Inferior parietal cortex (tissue), 1 donor: Measurements from ENCODE around the gene C15orf62.

Experiments used
- DNase-seq: peaks from one replicate; pipeline ENCODE4 v3.0.0-alpha.2; 2016; ENCODE audit errors: extremely low spot score

C15orf62 gene

DNA sequence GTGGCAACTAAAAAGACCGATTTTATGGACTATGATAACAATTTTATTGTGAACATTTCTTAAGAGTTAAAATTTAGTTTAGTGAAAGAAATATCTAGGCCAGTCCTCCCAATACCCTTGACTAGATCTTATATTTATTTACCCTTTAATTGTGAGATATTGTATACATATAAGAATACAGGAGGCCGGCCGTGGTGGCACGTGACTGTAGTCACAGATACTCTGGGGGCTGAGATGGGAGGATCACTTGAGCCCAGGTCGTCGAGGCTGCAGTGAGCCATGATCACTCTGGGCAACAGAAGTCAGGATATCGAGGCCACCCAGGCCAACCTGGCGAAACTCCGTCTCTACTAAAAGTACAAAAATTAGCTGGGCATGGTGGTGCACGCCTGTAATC, 14.0 kb upstream of the C15orf62 start:
- DNase-seq: no peak

DNA sequence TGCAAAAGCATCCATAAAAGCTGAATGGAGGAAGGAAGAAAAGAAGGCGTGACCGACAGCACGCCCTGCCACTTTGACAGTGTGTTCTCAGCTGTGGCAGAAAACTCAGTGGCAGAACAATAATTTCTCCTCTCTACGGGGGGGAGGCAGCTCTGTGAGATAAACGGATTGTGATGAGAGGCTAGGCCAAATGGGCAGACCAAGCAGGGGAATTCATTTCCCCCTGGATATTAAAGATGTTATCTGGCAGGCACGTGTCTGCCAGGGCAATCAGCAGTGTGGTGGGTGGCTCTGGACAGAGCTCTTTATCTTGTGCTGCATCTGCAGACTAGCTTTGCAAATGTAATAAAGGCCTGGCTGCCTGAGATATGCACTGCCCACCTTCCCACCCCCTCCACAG, 12.8 kb upstream of the C15orf62 start:
- no peak for DNase-seq

DNA sequence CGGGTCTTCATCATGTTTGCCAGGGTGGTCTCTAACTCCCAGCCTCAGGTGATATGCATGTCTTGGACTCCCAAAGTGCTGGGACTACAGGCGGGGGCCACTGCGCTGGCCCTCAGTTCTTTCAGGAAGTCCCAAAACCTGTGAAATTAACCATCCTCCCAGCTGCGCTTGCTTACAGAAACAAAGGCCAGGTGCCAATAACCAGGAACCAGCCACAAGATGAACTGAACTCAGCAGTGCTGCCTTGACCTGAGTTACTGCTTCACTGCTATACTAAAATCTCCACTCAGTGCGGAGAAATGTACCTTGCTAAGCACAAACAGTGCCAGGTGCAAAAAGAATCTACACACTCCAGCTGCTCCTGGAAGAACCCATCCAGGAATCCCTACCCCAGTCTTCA, 9.8 kb upstream of the C15orf62 start:
- DNase-seq: no peak

DNA sequence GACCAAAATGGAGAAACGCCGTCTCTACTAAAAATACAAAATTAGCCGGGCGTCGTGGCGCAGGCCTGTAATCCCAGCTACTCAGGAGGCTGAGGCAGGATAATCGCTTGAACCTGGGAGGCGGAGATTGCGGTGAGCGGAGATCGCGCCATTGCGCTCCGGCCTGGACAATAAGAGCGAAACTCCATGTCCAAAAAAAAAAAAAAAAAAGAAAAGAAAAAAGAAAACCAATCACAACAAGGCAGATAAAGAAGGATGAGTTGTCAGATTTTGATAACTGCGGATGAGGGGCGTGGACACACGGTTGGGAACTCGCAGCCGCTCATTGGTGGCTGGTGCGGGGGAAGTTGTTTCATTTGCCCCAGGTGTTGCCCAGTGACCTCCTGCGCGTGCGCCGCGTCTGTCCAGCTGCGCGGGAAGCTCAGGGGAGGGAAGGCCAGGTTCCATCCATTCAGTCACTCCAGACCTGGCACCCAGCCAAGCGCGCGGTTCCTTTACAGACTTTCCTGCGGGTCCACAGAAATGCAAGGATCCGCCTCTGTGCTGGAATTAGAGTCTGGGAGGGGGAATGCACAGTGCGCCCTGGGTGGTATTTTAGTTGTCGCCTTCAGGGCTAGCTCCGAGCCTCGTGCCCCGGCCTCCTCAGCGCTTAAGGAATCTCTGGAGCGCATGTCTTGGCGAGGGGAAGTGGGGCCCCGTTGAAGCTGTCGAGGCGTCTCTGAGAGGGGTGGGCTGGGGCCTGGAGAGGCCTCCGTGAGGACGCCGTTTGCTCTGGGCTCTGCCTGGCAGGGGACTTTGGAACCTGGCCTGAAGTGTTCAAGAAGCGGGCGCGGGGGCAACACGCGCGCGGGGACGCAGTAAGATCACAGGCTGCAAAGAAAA, 6.6 kb upstream of the C15orf62 start:
- peak; percentile 42 for DNase-seq

DNA sequence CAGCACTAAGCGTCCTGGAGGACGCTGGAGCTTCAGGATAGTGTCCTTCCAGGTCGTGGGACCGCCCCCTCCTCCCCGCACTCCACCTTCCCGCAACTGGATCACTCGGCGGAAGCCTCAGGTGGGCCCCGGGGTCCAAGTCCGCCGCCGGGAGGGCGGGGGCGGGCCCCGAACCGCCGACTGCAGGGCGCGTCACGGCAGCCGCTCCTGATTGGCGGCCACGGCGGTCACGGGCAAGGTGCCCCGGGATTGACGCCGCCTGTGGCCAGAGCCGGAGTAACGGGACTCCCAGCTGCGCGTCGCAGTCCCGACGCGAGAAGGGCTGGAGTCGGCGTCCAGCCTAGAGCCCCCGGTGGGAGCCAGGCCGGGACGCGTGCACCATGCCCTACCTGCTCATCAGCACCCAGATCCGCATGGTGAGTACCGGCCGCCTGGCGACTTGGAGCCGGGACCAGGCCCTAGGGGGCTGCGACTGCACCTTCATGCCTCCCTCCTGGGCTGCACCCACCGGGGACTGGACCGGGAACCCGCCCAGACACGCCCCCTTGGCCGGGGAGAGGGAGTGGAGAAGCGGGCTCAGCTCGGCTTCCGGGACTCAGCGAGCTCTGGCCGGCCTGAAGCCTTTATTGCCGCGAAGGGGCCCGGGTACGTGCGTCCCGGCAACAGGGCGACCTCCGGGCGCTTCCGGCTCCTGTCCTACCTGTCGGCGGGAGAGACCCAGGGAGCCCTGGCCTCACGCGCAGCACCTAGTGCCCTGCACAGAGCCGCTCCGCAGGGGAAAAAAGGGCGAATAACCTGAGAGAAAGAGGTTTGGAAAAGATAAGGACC, 5.8 kb upstream of the C15orf62 start, which contains the start of gene GCHFR:
TSS of gene GCHFR (plus strand) at position 268 of the 828 bp plus-strand sequence. CDS start at position 381, 113 bp downstream.
- DNase-seq: peak; percentile 55

DNA sequence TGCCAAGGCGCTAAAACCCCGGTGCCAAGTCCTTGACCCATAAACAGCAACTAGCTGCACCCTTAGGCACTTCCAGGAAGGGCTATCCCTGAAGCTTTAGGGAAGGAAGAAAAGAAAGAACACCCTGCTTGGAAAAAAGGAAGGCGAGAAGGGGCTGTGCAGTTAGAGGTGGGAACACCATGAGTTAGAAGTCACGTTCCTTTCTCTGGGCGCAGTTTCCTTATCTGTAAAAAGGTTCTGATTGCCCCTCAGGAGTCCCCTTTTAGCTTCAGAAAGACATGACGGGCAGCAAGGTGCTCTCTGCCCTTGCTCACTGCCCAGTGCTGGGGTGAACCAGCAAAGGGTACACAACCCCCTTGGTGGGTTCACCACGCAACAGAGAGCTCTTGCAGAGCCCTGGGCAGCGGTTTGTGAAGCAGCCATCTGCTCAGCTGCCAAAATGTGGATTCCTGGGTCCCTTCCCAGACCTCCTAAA, 5.1 kb upstream of the C15orf62 start:
- DNase-seq: peak; percentile 25

DNA sequence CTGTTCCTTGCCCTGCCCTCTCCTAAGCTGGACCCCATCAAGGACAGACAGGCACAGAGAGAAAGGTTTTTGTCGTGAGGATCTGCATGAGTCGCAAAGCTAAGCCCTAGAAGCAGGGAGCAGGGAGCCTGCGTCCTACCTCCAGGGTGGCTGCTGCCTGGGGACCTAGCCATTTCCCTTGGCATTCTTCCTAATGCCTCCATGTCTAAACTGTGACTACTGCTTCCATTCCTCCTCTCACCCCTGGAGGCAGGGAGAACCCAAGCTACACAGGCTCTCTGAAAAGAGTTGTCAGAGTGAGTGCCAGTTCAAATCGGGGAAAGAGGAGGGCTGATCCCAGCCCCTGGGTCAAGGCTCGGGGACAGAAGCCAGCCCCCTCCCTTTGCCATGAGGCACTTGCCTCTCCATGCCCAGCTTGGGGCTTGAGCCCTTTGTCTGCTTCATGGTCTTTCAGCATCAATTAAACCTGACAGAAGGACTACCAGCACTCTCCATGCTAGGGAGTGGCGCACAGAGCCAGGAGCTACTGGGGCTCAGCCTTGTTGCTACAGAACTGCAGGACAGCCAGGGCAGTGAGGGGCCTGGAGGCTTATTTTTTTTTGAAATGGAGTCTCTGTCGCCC, 3.5 kb upstream of the C15orf62 start:
- DNase-seq: no peak

DNA sequence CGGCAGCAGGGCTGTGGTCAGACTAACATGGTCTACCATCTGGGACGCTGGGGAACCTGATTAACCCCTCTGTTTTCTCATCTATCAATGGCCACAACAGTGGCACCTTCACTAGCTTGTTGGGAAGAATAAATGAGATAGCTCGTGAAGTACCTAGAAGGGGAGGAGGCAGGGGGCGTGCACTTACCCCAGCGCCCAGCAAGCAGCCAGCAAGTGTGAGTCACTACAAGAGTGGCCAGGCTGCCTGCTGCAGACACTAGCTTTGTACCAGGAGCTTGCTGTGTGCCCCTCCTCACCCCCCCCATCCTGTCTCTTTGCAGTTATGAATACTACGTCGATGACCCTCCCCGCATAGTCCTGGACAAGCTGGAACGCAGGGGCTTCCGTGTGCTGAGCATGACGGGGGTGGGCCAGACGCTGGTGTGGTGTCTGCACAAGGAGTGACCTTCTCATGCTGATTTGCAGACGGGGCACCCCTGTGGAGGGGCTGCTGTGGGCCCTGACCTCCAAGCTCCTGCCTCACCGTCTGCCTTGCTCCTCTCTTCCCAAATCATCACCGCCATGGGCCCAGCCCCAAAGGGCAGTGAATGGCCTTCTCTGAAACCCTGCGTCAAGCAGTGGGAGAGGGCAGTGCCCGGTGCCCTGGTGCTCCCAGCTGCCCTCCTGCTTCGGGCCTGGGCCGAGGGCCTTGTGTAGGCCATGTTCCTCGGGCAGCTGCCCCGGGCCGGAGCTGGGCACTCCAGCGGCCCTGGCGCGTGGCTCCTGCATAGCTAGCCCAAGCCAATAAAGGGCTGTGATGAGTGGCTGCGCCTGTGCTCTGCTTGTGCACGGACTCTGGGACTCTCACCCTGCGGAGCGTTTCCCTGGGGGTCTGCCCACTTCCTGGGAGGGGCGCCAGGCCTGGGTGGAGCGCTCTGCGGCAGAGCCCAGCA, 2.6 kb upstream of the C15orf62 start:
- DNase-seq: no peak

DNA sequence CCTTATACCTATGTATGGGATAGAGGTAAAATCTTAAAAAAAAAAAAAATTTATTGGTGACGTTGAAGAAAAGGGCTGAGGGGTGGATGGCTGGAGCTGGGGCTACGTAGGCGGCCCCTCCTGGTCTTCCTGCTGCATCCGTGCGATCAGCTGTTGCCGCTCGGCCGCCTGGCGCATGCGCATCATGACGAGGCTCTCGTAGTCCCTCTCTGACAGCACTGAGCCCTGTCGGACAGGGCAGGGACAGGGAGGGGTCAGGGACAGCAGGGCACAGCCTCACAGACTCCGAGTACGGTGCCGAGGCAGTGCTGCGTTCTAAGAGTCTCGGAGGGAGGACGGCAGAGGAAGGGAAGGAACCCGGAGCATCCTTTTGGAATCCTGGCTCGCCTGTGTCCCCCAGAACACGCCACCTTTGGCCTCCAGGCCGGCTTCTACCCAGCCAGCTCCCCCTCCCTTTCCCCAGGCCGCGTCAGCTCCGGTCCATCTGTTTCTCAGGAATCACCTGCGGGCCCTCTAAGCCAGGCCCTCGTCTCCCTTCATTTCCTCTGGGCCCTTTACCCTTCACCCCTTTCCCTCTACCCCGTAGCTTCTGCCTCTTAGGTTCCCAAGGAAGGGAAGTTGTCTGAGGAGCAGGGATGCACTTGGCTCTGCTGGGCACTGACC, 1.8 kb upstream of the C15orf62 start:
- DNase-seq: no peak

DNA sequence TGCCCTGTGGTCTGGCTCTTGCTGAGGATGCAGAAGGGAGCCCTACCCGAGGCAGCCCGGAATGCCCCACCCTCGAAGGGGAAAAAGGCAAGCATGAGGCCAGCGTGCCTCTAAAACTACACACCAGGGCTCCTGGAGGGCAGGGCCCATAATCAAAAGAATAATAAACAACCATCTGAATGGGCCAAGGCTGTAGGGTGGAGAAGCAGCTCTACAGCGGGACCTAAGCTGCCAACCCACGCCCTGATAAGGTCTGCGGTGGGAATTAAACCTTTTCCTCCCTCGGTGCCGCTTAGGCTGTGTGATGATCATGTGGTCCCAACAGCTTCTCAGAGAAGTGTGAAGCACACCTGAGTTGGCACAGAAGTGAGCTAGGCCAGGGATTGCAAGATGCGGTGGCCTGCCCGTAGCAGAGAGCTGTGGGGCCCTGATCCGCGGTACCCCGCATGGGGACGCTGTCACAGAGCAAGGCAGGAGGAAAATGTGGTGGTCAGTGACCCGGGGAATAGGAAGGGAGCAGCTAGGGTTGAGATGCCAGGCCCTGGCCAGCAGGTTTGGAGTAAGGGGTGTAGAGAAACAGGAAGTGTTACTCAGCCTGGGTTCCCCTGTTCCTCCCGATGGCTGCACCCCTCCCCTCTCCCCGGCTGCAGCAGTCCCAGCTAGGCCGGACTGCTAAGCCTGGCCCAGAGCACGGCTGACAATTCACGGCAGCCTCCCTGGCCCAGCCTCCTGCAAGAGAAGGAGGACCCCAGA, 1.1 kb upstream of the C15orf62 start:
- no peak for DNase-seq

DNA sequence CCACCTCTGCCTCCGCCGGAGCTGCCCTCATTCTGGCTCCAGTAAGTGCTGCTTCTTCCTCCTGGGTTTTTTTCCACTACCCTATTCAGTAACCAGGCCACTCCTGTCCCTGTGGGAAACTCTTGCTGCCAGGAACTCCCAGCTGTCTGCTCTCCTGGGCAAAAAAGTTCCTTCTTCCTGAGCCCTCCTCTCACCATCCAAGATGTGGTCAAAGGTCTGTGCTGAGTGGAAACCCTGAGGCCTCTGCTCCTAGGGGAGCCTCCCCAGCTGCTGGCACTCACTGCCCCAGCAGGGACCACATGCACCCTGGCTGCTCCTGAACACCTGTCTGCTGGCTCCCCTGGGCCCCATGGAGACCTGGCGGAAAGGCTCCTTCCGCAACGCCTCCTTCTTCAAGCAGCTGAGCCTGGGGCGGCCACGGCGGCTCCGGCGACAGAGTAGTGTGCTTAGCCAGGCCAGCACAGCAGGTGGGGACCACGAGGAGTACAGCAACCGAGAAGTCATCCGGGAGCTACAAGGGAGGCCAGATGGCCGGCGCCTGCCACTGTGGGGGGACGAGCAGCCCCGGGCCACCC, 454 bp downstream of the C15orf62 start:
- DNase-seq: no peak

DNA sequence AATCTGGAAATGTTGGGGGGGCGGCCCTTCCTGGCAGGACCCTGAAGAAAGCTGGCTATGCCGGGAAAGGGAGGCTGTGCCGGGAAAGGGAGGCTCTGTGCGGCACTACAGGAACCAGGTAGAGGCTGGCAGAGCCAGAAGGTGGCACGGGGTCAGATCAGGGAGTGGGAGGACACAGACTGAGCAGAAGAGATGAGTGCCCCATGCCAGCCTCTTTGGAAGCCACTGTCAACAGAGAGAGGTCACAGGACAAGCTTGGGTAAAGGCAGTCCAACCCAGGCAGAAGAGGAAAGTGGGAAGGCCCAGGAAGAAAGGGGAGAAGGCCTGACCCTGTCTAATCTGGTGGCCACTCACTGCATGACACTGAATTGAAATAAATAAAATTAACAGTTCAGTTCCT, 1.5 kb downstream of the C15orf62 start:
- DNase-seq: no peak

DNA sequence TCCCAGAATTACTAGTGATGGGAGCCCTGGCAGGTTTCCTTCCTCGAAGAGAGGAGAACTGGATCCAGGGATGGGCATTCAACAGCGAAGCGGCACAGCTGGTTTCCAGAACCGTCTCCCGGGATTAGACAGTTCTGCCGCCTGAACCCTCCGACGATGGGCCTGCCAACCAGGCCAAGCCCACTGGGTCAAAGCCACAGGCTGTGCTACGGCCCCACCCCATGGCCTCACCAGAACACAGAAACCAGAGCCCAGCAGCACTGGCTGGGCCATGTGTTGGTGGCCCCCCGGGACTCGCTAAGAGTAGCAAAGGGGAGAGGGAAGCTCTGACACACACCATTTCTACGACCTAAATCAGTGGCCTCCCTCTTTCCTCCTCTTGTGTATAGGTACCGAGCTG, 2.2 kb downstream of the C15orf62 start:
- no peak for DNase-seq

DNA sequence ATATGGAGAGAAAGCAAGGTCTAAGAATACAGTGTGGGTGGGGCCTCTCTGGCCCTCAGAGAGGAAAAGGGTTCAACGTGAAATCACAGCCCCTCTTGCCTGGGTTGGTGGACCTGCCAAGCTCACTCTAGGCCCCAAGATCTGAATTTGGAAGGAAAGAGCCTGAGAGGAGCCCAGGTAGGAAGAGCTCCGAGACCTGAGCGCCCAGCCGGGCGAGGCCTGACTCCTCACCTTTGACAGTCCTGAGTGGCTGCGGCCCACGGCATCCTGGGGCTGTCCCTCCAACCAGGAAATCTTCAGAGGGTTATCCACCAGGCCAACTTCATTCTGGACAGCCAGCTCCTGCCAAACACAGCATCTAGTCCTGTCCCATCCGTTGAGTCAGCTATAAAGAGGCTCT, 3.7 kb downstream of the C15orf62 start:
- DNase-seq: no peak

DNA sequence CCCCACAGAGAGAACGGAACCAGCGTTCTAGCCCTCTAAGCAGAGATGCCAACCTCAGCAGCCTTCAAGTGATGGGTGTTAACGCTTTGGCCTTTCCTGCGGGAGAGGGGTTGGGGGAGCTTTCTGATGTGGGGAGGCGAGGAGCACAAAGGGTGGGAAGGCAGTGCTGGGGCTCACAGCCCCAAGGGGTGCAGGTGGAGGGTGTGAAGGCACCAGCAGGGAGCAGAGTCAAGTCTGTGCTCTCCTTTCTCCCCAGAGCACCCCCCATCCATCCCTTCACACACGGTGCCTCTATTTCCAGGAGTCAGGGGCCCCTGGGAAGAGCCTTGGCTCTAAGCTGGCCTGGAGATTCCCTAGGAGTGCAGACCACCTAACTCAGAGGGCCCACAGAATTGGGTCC, 4.1 kb downstream of the C15orf62 start:
- DNase-seq: no peak

DNA sequence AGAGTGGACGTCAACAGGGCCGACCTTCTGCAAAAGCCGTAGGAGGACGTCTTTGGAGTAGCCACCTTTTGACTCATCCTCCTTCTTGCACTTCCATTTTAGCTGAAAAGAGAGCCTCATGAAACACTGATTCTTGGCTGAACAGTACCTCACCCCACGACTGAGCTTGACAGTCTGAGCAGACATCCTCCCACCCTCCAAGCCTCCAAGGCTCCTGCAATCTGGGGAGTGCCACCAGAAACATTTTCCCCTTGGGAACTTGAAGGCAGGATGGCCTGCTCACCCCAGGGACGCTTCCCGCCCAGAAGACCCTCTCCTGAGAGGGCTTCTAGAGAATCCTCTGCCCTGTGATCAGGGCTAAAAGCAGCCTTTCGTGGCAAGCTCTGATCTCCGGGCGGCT, 5.2 kb downstream of the C15orf62 start:
- no peak for DNase-seq

DNA sequence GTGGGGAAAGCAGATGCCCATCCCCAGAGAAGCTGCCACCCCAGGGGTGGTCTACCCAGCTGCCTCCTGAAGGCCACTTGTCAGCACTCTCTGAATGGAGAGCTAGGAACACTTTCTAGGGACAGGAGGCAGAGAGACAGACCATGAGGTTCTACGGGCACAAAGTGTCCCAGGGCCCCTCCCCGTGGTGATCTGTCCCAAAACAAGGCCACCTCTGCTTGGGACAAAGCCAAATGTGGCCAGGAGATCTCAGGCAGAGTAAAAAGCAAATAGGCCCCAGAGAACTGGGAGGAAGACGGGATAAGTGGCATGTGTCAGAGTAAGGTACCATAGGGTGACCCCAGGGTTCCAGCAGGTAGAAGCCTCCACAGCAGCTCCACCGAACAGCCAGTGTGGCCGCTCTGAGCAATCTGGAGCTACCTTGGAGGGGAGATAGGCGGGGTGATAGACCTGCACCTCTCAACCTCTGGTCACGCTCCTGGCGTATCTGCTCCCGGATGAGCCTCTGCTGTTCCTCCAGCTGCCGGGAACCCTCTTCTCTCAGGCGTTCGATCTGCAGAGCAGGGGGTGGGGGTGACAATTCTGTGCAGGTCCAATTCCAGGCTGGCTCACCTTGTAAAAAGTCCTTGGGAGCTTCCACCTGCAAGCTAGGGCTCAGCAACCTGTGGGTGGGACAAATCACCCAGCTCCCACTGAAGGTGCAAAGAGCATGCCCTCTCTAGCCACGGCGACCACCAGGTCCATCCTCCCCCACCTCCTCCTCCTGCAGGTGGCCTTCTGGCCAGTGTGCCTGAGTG, 6.2 kb downstream of the C15orf62 start:
- DNase-seq: no peak

DNA sequence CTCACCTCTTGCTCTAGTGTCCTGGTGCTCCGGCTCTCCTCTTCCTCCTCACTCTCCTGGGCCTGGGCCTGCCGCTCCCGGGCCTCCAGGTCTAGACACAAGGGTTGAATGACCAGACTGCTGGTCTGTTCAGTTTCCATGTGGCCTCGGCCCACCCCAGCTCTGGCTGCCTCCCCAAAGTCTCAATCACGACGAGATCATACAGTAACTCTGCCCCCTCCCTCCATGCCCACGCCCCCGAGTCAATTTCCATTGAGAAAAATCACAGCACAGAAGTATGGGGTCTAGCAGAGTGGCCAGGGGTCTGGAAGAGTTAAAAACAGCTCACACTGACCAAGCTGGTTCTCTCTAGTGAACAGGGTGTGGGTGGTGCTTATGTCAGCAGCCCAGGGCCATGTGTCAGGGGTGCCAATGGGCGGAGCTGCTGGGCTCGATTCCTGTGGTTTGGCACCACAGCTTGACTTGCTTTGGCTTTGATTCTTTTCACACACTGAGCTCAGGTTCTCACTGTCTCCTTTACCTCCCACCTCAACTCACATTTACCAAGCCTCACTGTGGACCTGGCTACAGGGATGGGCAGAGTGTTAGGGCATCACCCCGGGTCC, 6.9 kb downstream of the C15orf62 start:
- no peak for DNase-seq
